ENCODE data around the gene SNX18.
"Not testable (repeated sequence)": the region's sequence is repeated elsewhere in the genome, so short reads cannot be mapped to it uniquely, and the experiment has no call there.

The SNX18 gene

DNA sequence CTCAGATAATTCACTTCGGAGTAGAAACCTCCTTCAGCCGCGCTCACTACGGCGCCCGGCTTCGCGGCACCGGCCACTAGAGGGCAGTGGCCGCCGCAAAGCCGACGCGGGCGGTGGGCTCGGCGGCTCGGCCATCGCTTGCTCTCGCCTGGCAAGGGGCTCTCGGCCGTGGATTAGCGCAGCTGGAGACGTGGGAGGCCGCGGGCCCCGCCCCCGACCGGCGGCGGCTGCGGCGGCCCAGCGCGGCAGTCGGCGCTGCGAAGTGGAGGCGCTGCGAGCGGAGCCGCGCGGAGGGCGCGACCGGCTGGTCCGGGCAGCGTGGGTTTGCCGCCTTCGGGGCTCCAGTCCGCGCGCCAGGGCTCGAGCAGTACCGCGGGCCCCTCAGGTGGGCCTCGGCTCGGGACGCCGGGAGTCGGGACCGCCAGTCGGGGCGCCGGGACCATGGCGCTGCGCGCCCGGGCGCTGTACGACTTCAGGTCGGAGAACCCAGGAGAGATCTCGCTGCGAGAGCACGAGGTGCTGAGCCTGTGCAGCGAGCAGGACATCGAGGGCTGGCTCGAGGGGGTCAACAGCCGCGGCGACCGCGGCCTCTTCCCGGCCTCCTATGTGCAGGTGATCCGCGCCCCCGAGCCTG lies at the start of gene SNX18:
TSS of gene SNX18 (plus strand) at position 248 of the 634 bp plus-strand sequence. CDS start at position 442, 194 bp downstream.
- Mint-ChIP-seq H3K27ac (peak within 1 kb of the TSS; percentile 47), H3K4me1 (ENCODE audit: low read depth) (peaks cover 42% of the 10 kb centered on the region), H3K27me3 (no peaks in the 10 kb centered on the region), H3K9me3 (no peaks in the 10 kb centered on the region), H3K4me3 (peak within 1 kb of the TSS; percentile 75), H3K36me3 (ENCODE audit: low read depth) (peaks cover 4% of the 10 kb centered on the region)
- peak; percentile 92 for DNase-seq

GRCh38 chr5:54469622-54470021 lies 47.9 kb upstream of the SNX18 start:
- Mint-ChIP-seq H3K36me3 (ENCODE audit: low read depth) (no peaks in the 10 kb centered on the region), H3K27me3 (no peaks in the 10 kb centered on the region), H3K9me3 (no peaks in the 10 kb centered on the region), H3K27ac (no peak overlapping the region), H3K4me3 (no peak overlapping the region), H3K4me1 (ENCODE audit: low read depth) (peaks cover 6% of the 10 kb centered on the region)
- DNase-seq: no peak

DNA sequence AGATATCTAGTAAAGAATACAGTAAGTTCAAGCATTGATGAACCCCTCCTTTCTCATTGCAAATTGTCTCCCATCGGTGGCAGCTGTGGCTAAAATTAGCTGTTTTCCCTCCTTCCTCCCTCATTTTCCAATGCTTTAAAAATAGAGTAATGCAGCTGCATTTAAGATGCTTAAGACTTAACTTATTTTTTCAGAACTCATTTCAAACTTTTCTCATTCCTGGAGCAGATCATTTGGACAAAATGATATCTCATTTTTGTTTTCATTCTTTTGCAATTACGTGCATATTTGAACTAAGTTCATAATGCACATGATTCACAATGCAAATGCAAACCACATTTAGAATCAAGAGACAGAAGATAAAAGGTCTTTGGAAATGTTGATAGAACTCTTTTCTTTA lies 47.4 kb upstream of the SNX18 start:
- Mint-ChIP-seq H3K27me3 (no peaks in the 10 kb centered on the region), H3K27ac (no peak overlapping the region), H3K4me3 (no peak overlapping the region), H3K4me1 (ENCODE audit: low read depth) (peaks cover 6% of the 10 kb centered on the region), H3K9me3 (no peaks in the 10 kb centered on the region), H3K36me3 (ENCODE audit: low read depth) (no peaks in the 10 kb centered on the region)
- no peak for DNase-seq

- H3K27me3 Mint-ChIP-seq: no peaks in the 10 kb centered on the region
- DNase-seq: no peak
- H3K27ac Mint-ChIP-seq: no peak overlapping the region
- peaks cover 6% of the 10 kb centered on the region for H3K4me1 Mint-ChIP-seq (ENCODE audit: low read depth)
- no peak overlapping the region for H3K4me3 Mint-ChIP-seq
- H3K9me3 Mint-ChIP-seq: no peaks in the 10 kb centered on the region
- H3K36me3 Mint-ChIP-seq (ENCODE audit: low read depth): no peaks in the 10 kb centered on the region
Observed at GRCh38 chr5:54470677-54471076, 46.9 kb upstream of the SNX18 start.

- Mint-ChIP-seq H3K36me3 (ENCODE audit: low read depth) (no peaks in the 10 kb centered on the region), H3K4me3 (no peak overlapping the region), H3K27me3 (no peaks in the 10 kb centered on the region), H3K4me1 (ENCODE audit: low read depth) (peaks cover 6% of the 10 kb centered on the region), H3K27ac (no peak overlapping the region), H3K9me3 (no peaks in the 10 kb centered on the region)
- DNase-seq: no peak
Observed at GRCh38 chr5:54471398-54471797, 46.2 kb upstream of the SNX18 start.

DNA sequence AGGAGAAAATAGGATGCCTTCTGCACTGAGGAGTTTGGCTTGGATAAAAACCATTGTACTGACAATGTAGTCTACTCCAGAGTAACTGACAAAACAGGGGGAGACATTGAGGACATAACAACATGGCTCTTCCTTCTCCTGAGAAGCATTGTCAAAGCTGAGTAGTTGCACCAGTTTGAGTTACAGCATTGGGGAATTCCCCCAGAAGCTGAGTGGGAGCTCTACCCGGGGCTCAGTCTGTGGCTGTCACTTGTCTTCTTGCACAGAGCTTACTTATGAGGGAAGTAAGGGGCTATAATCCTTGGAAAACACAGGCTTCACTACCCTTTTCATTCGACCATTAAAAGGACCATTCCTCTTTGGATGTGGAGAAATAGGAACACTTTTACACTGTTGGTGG lies 40.9 kb upstream of the SNX18 start:
- no peak for DNase-seq
- H3K4me1 Mint-ChIP-seq (ENCODE audit: low read depth): no peaks in the 10 kb centered on the region
- no peak overlapping the region for H3K27ac Mint-ChIP-seq
- peaks cover 17% of the 10 kb centered on the region for H3K27me3 Mint-ChIP-seq
- H3K4me3 Mint-ChIP-seq: no peak overlapping the region
- no peaks in the 10 kb centered on the region for H3K9me3 Mint-ChIP-seq
- H3K36me3 Mint-ChIP-seq (ENCODE audit: low read depth): no peaks in the 10 kb centered on the region

GRCh38 chr5:54477941-54478478 lies 39.5 kb upstream of the SNX18 start:
- DNase-seq: no peak
- Mint-ChIP-seq H3K9me3 (no peaks in the 10 kb centered on the region), H3K36me3 (ENCODE audit: low read depth) (no peaks in the 10 kb centered on the region), H3K27ac (no peak overlapping the region), H3K4me1 (ENCODE audit: low read depth) (no peaks in the 10 kb centered on the region), H3K4me3 (no peak overlapping the region), H3K27me3 (peaks cover 23% of the 10 kb centered on the region)

GRCh38 chr5:54480296-54480695 lies 37.3 kb upstream of the SNX18 start:
- DNase-seq: no peak
- H3K4me3 Mint-ChIP-seq: no peak overlapping the region

DNA sequence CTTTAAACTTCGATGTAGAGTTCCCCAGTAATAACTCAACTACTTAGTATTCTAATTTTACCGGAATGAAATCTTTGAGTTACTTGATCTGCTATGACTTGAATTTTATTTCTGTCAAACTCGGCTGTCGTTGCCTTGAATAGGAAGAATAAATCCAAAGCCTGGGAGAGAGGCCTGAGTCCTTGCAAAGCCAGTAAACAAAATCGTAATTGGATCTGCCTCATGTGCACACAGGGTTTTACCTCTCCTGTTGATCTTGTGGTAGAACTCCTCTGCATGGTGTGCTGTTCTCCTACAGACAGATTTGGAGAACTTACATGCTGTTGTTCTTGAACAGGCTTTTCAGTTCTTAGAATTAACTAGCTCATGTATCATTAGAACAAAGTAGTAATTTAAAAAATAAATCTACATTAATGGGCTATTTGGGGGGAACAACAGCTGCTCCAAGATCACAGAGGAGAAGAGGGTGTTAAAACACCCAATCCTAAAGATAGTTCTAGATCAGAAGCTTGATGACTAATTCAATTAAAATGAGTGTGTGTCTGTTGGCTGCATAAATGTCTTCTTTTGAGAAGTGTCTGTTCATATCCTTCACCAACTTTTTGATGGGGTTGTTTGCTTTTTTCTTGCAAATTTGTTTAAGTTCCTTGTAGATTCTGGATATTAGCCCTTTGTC lies 33.2 kb upstream of the SNX18 start:
- H3K9me3 Mint-ChIP-seq: no peaks in the 10 kb centered on the region
- peaks cover 18% of the 10 kb centered on the region for H3K27me3 Mint-ChIP-seq
- H3K27ac Mint-ChIP-seq: no peak overlapping the region
- no peak overlapping the region for H3K4me3 Mint-ChIP-seq
- DNase-seq: no peak
- no peaks in the 10 kb centered on the region for H3K4me1 Mint-ChIP-seq (ENCODE audit: low read depth)
- no peaks in the 10 kb centered on the region for H3K36me3 Mint-ChIP-seq (ENCODE audit: low read depth)

More at GRCh38 chr5:54480296-54480695, 37.3 kb upstream of the SNX18 start:
- Mint-ChIP-seq H3K27me3 (peaks cover 23% of the 10 kb centered on the region), H3K27ac (no peak overlapping the region), H3K4me1 (ENCODE audit: low read depth) (no peaks in the 10 kb centered on the region), H3K36me3 (ENCODE audit: low read depth) (no peaks in the 10 kb centered on the region), H3K9me3 (no peaks in the 10 kb centered on the region)

DNA sequence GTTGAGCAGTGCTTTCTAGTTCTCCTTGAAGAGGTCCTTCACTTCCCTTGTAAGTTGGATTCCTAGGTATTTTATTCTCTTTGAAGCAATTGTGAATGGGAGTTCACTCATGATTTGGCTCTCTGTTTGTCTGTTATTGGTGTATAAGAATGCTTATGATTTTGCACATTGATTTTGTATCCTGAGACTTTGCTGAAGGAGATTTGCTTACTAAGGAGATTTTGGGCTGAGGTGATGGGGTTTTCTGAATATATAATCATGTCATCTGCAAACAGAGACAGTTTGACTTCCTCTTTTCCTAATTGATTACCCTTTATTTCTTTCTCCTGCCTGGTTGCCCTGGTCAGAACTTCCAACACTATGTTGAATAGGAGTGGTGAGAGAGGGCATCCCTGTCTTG lies 31.9 kb upstream of the SNX18 start:
- H3K9me3 Mint-ChIP-seq; H3K27ac Mint-ChIP-seq; H3K4me1 Mint-ChIP-seq (ENCODE audit: low read depth); H3K36me3 Mint-ChIP-seq (ENCODE audit: low read depth); H3K4me3 Mint-ChIP-seq; DNase-seq: not testable (repeated sequence)
- peaks cover 11% of the 10 kb centered on the region for H3K27me3 Mint-ChIP-seq

GRCh38 chr5:54489648-54489979 lies 27.9 kb upstream of the SNX18 start:
- H3K27ac Mint-ChIP-seq; H3K9me3 Mint-ChIP-seq; H3K4me1 Mint-ChIP-seq (ENCODE audit: low read depth); H3K36me3 Mint-ChIP-seq (ENCODE audit: low read depth); DNase-seq; H3K4me3 Mint-ChIP-seq; H3K27me3 Mint-ChIP-seq: not testable (repeated sequence)

DNA sequence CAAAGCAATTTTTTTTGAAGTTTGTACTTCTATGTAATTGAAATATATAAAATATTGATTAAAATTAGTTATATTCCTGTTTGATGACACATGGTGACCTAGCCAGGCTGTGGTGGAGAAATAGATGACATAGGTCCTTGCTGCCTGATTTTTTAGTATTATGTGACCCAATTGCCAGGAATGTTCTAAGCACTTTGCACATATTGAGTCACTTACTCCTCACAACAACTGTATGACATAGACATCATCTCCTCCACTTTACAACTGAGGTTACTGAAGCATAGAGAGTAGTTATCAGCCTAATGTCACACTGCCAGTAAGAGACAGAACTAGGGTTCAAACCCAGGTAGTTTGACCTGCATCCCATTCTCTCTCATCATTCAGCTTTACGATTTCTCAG lies 26.2 kb upstream of the SNX18 start:
- Mint-ChIP-seq H3K9me3 (no peaks in the 10 kb centered on the region), H3K27me3 (peaks cover 5% of the 10 kb centered on the region), H3K4me1 (ENCODE audit: low read depth) (no peaks in the 10 kb centered on the region), H3K27ac (no peak overlapping the region), H3K4me3 (no peak overlapping the region), H3K36me3 (ENCODE audit: low read depth) (no peaks in the 10 kb centered on the region)
- no peak for DNase-seq

DNA sequence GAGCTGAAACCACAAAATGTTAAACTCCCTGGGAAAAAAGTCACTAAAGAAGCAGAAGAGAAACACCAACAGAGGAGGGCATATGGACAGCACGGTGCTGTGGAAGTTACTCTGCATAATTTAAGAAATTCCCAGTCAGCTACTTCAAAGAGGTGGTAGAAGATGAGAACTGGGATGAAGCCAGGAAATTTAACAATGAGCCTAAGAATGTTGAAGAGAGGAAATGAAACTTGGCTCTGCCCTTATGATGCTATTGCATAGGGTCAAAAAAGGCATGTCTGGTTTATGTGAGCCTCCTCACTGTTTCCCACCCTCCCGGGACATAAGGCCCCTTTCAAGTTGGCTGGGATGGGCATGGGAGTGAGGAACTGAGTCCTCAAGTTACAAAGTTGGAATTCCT lies 25.4 kb upstream of the SNX18 start:
- H3K4me1 Mint-ChIP-seq (ENCODE audit: low read depth): no peaks in the 10 kb centered on the region
- peaks cover 12% of the 10 kb centered on the region for H3K27me3 Mint-ChIP-seq
- no peak overlapping the region for H3K27ac Mint-ChIP-seq
- H3K4me3 Mint-ChIP-seq: no peak overlapping the region
- H3K9me3 Mint-ChIP-seq: no peaks in the 10 kb centered on the region
- H3K36me3 Mint-ChIP-seq (ENCODE audit: low read depth): no peaks in the 10 kb centered on the region
- DNase-seq: no peak

- H3K4me3 Mint-ChIP-seq: no peak overlapping the region
- no peaks in the 10 kb centered on the region for H3K36me3 Mint-ChIP-seq (ENCODE audit: low read depth)
- peaks cover 36% of the 10 kb centered on the region for H3K27me3 Mint-ChIP-seq
- DNase-seq: no peak
- no peak overlapping the region for H3K27ac Mint-ChIP-seq
- no peaks in the 10 kb centered on the region for H3K4me1 Mint-ChIP-seq (ENCODE audit: low read depth)
- peaks cover 19% of the 10 kb centered on the region for H3K9me3 Mint-ChIP-seq
Observed at GRCh38 chr5:54495027-54495426, 22.5 kb upstream of the SNX18 start.

DNA sequence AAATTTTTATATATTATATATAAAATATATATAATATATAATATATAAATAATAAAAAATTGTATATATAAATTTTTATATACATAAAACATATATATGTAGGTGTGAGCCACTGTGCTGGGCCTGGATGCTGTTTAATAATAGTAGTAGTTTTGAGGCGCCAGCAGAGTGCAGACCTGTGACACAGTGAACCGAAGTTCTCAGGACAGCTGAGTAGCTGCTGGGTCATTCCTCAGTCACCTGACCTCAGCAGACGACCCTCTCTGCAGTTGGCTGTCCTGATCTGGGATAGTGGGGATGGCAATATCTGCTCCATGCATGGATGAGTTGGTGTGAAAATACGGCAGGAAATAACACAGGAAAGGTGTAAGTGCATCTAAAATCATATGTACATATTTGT lies 3.3 kb upstream of the SNX18 start:
- peaks cover under 1% of the 10 kb centered on the region for H3K36me3 Mint-ChIP-seq (ENCODE audit: low read depth)
- H3K4me1 Mint-ChIP-seq (ENCODE audit: low read depth): peaks cover 11% of the 10 kb centered on the region
- H3K4me3 Mint-ChIP-seq: no peak overlapping the region
- H3K9me3 Mint-ChIP-seq: no peaks in the 10 kb centered on the region
- H3K27me3 Mint-ChIP-seq: peaks cover 10% of the 10 kb centered on the region
- no peak overlapping the region for H3K27ac Mint-ChIP-seq
- no peak for DNase-seq
